ENCODE results near the gene CASR.
"Not testable (repeated sequence)": the region's sequence is repeated elsewhere in the genome, so short reads cannot be mapped to it uniquely, and the experiment has no call there.

DNA sequence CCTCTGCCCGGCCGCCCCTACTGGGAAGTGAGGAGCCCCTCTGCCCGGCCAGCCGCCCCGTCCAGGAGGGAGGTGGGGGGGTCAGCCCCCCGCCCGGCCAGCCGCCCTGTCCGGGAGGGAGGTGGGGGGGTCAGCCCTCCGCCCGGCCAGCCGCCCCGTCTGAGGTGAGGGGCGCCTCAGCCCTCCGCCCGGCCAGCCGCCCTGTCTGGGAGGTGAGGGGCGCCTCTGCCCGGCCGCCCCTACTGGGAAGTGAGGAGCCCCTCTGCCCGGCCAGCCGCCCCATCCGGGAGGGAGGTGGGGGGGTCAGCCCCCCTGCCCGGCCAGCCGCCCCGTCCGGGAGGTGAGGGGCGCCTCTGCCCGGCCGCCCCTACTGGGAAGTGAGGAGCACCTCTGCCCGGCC, 18.5 kb upstream of the CASR start:
- TF ChIP-seq POLR2A (IDR thresholded peaks at IDR 0.05), result not testable (repeated sequence)
- TF ChIP-seq, protein P1, sequence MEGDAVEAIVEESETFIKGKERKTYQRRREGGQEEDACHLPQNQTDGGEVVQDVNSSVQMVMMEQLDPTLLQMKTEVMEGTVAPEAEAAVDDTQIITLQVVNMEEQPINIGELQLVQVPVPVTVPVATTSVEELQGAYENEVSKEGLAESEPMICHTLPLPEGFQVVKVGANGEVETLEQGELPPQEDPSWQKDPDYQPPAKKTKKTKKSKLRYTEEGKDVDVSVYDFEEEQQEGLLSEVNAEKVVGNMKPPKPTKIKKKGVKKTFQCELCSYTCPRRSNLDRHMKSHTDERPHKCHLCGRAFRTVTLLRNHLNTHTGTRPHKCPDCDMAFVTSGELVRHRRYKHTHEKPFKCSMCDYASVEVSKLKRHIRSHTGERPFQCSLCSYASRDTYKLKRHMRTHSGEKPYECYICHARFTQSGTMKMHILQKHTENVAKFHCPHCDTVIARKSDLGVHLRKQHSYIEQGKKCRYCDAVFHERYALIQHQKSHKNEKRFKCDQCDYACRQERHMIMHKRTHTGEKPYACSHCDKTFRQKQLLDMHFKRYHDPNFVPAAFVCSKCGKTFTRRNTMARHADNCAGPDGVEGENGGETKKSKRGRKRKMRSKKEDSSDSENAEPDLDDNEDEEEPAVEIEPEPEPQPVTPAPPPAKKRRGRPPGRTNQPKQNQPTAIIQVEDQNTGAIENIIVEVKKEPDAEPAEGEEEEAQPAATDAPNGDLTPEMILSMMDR (IDR thresholded peaks at IDR 0.05), result not testable (repeated sequence)

All from heart left ventricle (tissue), 13 donors.